ENCODE results near the gene MARS1.

The MARS1 gene

GRCh38 chr12:57473392-57473791 is 14.5 kb upstream of the MARS1 start:
- DNase-seq (ENCODE audit: low spot score) = no peak

- DNase-seq (ENCODE audit: low spot score) = no peak
These were observed 14.0 kb upstream of the MARS1 start for GRCh38 chr12:57473886-57474285.

GRCh38 chr12:57474430-57474829 is 13.4 kb upstream of the MARS1 start:
- no peak for DNase-seq (ENCODE audit: low spot score)

- DNase-seq (ENCODE audit: low spot score) = no peak
These were observed 13.0 kb upstream of the MARS1 start for GRCh38 chr12:57474862-57475261.

- no peak for DNase-seq (ENCODE audit: low spot score)
These were observed 12.4 kb upstream of the MARS1 start for GRCh38 chr12:57475271-57476161.

- no peak for DNase-seq (ENCODE audit: low spot score)
These were observed 11.5 kb upstream of the MARS1 start for GRCh38 chr12:57476162-57476992.

- DNase-seq (ENCODE audit: low spot score) = no peak
These were observed 10.7 kb upstream of the MARS1 start for GRCh38 chr12:57476993-57477709.

- no peak for DNase-seq (ENCODE audit: low spot score)
These were observed 9.9 kb upstream of the MARS1 start for GRCh38 chr12:57477710-57478681.

- no peak for DNase-seq (ENCODE audit: low spot score)
These were observed 8.9 kb upstream of the MARS1 start for GRCh38 chr12:57479043-57479375.

- no peak for DNase-seq (ENCODE audit: low spot score)
These were observed 8.3 kb upstream of the MARS1 start, which contains the start of gene ARHGAP9 for GRCh38 chr12:57479376-57480115. Gene ARHGAP9, minus strand, starts transcription at chr12:57479866. Its CDS starts 460 bp downstream, at chr12:57479406.

GRCh38 chr12:57481671-57482070 is 6.2 kb upstream of the MARS1 start:
- no peak for DNase-seq (ENCODE audit: low spot score)

GRCh38 chr12:57483466-57483865 is 4.4 kb upstream of the MARS1 start:
- DNase-seq (ENCODE audit: low spot score) = no peak

- no peak for DNase-seq (ENCODE audit: low spot score)
These were observed 2.2 kb upstream of the MARS1 start for GRCh38 chr12:57485695-57486094.

- DNase-seq (ENCODE audit: low spot score) = no peak
These were observed 742 bp upstream of the MARS1 start for GRCh38 chr12:57487055-57487596.

- no peak for DNase-seq (ENCODE audit: low spot score)
These were observed 711 bp downstream of the MARS1 start for GRCh38 chr12:57488402-57489156.

- DNase-seq (ENCODE audit: low spot score) = no peak
These were observed 1.3 kb downstream of the MARS1 start for GRCh38 chr12:57489157-57489641.

- no peak for DNase-seq (ENCODE audit: low spot score)
These were observed 2.3 kb downstream of the MARS1 start for GRCh38 chr12:57490126-57490525.

- DNase-seq (ENCODE audit: low spot score) = no peak
These were observed 3.8 kb downstream of the MARS1 start for GRCh38 chr12:57491393-57492280.

Data from HuH-7.5 (cell line).